Heart right ventricle (tissue), 16 donors: ENCODE measurements around the gene GEN1. TPM values are rescaled to one million over a fixed set of nuclear protein-coding genes. Genes with fewer than 3 reads are reported as not detected.

Source experiments
- ATAC-seq, 8 donors: fragments of 200-7000 bp; cut with Tn5 transposase; one replicate each; pipeline ENCODE4 v1.9.1; 2020; ENCODE audit warnings: mild to moderate bottlenecking in 8 of 8, moderate library complexity in 8 of 8, moderate number of reproducible peaks in 1 of 8
- DNase-seq, 2 donors: peaks; one replicate each; pipeline ENCODE4 v3.0.0-alpha.2; 2020
- H3K27ac ChIP-seq, 10 donors: fragments of 200-600 bp; sonication (generic) in 2 of 10; one replicate each; pipeline versions ENCODE4 v1.5.0 to v1.8.0; 2020 to 2022; ENCODE audit warnings: mild to moderate bottlenecking in 3 of 10
- H3K27me3 ChIP-seq, 7 donors: fragments of 200-600 bp; one replicate each; pipeline ENCODE4 v1.8.0; 2021 to 2022; ENCODE audit warnings: mild to moderate bottlenecking in 2 of 7
- H3K36me3 ChIP-seq, 9 donors: fragments of 200-600 bp; sonication (generic) in 1 of 9; one replicate each; pipeline versions ENCODE4 v1.5.0 to v1.8.0; 2020 to 2022; ENCODE audit warnings: mild to moderate bottlenecking in 2 of 9
- H3K4me1 ChIP-seq, 9 donors: fragments of 200-600 bp; sonication (generic) in 1 of 9; one replicate each; pipeline versions ENCODE4 v1.5.0 to v1.8.0; 2020 to 2022; ENCODE audit warnings: mild to moderate bottlenecking in 4 of 9
- H3K4me3 ChIP-seq, 10 donors: fragments of 200-600 bp; sonication (generic) in 2 of 10; one replicate each; pipeline versions ENCODE4 v1.5.0 to v1.8.0; 2020 to 2022; ENCODE audit warnings: mild to moderate bottlenecking in 7 of 10, moderate library complexity in 2 of 10
- H3K9me3 ChIP-seq, 11 donors: fragments of 200-600 bp in 10 of 11; sonication (generic) in 2 of 11; one replicate each; pipeline versions ENCODE4 v1.5.0 to v1.8.0; 2013 to 2022; ENCODE audit warnings: mild to moderate bottlenecking in 2 of 11, control low read depth in 1 of 11, moderate library complexity in 1 of 11
- CTCF ChIP-seq, 9 donors: fragments of 200-600 bp; sonication (generic) in 2 of 9; IDR thresholded peaks; one replicate each; pipeline versions ENCODE4 v1.5.0 to v1.8.0; 2021 to 2022; ENCODE audit warnings: antibody characterized with exemption in 9 of 9, mild to moderate bottlenecking in 5 of 9, moderate library complexity in 1 of 9
- WGBS, 2 donors: extraction: QIAGEN DNeasy Blood & Tissue Kit; methylation state at CpG; one replicate each; pipeline ENCODE4 v1.1.7; 2013; ENCODE audit warnings: inconsistent platforms in 1 of 2; 5-methylcytosine and 5-hydroxymethylcytosine counted together
- intact Hi-C, 10 donors: fragments of 100-400 bp; cut with DNase I; formaldehyde crosslinking; loops; one replicate each; pipeline versions ENCODE4 v1.11.1 to v1.14.2; 2022
- polyA plus RNA-seq, 2 donors: library from polyadenylated mRNA; stranded (reverse); fragments of 200-250 nt; gene quantifications; one replicate each; pipeline ENCODE4 v1.2.3, GENCODE V29; 2013
- total RNA-seq, 10 donors: library from RNA; stranded (reverse); fragmentation: NEBNext Ultra II Directional in 3 of 10; extraction: Animal tissue kit (Norgen Biotek cat#: 25700) in 3 of 10; gene quantifications; one replicate each; pipeline versions ENCODE4 v1.2.1 to v1.2.4, GENCODE V29; 2021 to 2023
- donor health status: Arrhythmogenic right ventricular cardiomyopathy.
- donor health status: ischemic (EF 13 %, LVEDD 7.1; RV severe dilation, severe dysfunction).
- donor health status: healthy with polysubstance abuse.
- donor health status: DM: no; HTN: yes; CAD: no.
- donor health status: DM: no; HTN: no; CAD: no.
- donor health status: ischemic (EF 25% LVEDD 6.9; RV normal size, moderate dysfunction).
- donor health status: ischemic (EF 25% LVEDD 5.7; RV mildly dilated, moderate dysfunction).
- donor health status: healthy.
- donor health status: DM: yes; HTN: yes; CAD: no.
- donor health status: Ischemic cardiomyopathy.
- donor health status: ischemic (EF 35%, LVEDD 5.7; RV mildly dilated, moderate dysfunction).
- donor health status: nonischemic (EF 11% LVEDD 7.7; RV severe dilation, severe dysfunction).
- donor health status: DM: yes; HTN: yes; CAD: no.
- donor health status: PGD.
- donor health status: ischemic (EF 29% LVEDD 5.4; RV normal size, mild dysfunction).
- donor health status: nonischemic (EF 23%, LVEDD 6.1; RV moderate dilation, normal function).

Gene GEN1
- total and polyA plus RNA-seq, 12 donors, result 0.71 to 5.4 (median 3.8) TPM

GRCh38 chr2:17768894-17769293, 15.0 kb downstream of the GEN1 start:
- H3K27me3 ChIP-seq, result no peaks in the 10 kb centered on the region
- DNase-seq, result no peak
- H3K27ac ChIP-seq, result no peak overlapping the region
- no peak for ATAC-seq
- TF ChIP-seq CTCF (IDR thresholded peaks at IDR 0.05), result no peak
- peaks cover 0 to 58% (median 0%) of the 10 kb centered on the region in 9 donors for H3K36me3 ChIP-seq
- intact Hi-C loops, result loop anchor here in 1 of 10 donors (10.0 kb wide), 1 partner anchor 56 kb away; no protein-coding TSS in a partner anchor
- 96% methylated on average over 4 of the region's 4 CpGs for WGBS, 2 donors
- H3K9me3 ChIP-seq, result no peaks in the 10 kb centered on the region
- peaks cover 0 to 10% (median 0%) of the 10 kb centered on the region in 9 donors for H3K4me1 ChIP-seq
- H3K4me3 ChIP-seq, result no peak overlapping the region

- Histone ChIP-seq H3K27ac (no peak overlapping the region), H3K27me3 (no peaks in the 10 kb centered on the region), H3K4me1 (peaks cover 0 to 7% (median 0%) of the 10 kb centered on the region in 9 donors), H3K4me3 (no peak overlapping the region), H3K36me3 (peaks cover 0 to 78% (median 4%) of the 10 kb centered on the region in 9 donors), H3K9me3 (no peaks in the 10 kb centered on the region)
- WGBS, 2 donors, result 55 to 70% methylated on average over 2 of the region's 2 CpGs
- TF ChIP-seq CTCF (IDR thresholded peaks at IDR 0.05), result no peak
- intact Hi-C loops, result loop anchor here in 1 of 10 donors (5.0 kb wide), 1 partner anchor 40 kb away; no protein-coding TSS in a partner anchor
- DNase-seq (no peak), ATAC-seq (peak in 2 of 8 donors; percentile 70 to 71)
Measured at GRCh38 chr2:17771956-17772355, 18.0 kb downstream of the GEN1 start.

- no peaks in the 10 kb centered on the region for H3K9me3 ChIP-seq
- H3K27ac ChIP-seq, result no peak overlapping the region
- H3K36me3 ChIP-seq, result peaks cover 0 to 72% (median 4%) of the 10 kb centered on the region in 9 donors
- intact Hi-C loops, result loop anchor here in 1 of 10 donors (5.0 kb wide), 1 partner anchor 40 kb away; no protein-coding TSS in a partner anchor
- ATAC-seq (peak in 1 of 8 donors; percentile 50), DNase-seq (no peak)
- 42 to 72% methylated on average over 2 of the region's 2 CpGs for WGBS, 2 donors
- no peak overlapping the region for H3K4me3 ChIP-seq
- H3K4me1 ChIP-seq, result peaks cover 0 to 7% (median 0%) of the 10 kb centered on the region in 9 donors
- no peak for TF ChIP-seq CTCF (IDR thresholded peaks at IDR 0.05)
- no peaks in the 10 kb centered on the region for H3K27me3 ChIP-seq
Measured at GRCh38 chr2:17772532-17772931, 18.6 kb downstream of the GEN1 start.

- WGBS, 2 donors, result 86 to 98% methylated on average over 1 of the region's 1 CpG
- Histone ChIP-seq H3K27me3 (no peaks in the 10 kb centered on the region), H3K9me3 (no peaks in the 10 kb centered on the region), H3K27ac (no peak overlapping the region), H3K36me3 (peaks cover 0 to 50% (median 0%) of the 10 kb centered on the region in 9 donors), H3K4me3 (no peak overlapping the region), H3K4me1 (no peaks in the 10 kb centered on the region)
- no peak for TF ChIP-seq CTCF (IDR thresholded peaks at IDR 0.05)
- ATAC-seq (no peak), DNase-seq (no peak)
- intact Hi-C loops, result no loop called here
Measured at GRCh38 chr2:17780546-17780945, 26.6 kb downstream of the GEN1 start.
